Natural killer cell (primary cell): ENCODE measurements around the gene ZBTB42. TPM values are rescaled to one million over a fixed set of nuclear protein-coding genes. Genes with fewer than 3 reads are reported as not detected.

Source experiments
- ATAC-seq, 3 donors: fragments of 150-1000 bp in 2 of 3; fragments of 200-7000 bp in 1 of 3; cut with Tn5 transposase; 1 replicate in 1 of 3; 2 replicates in 2 of 3; pipeline ENCODE4 v1.10.0; 2021; ENCODE audit warnings: mild to moderate bottlenecking in 2 of 3, moderate library complexity in 2 of 3
- DNase-seq, 2 donors: peaks; one replicate each; pipeline versions ENCODE4 v3.0.0 to v3.0.0-alpha.2; 2013 to 2021; ENCODE audit warnings: mixed read lengths in 1 of 2
- H3K27ac ChIP-seq: one replicate; pipeline ENCODE4 v1.5.1; 2013; ENCODE audit warnings: mild to moderate bottlenecking, low read length
- H3K27me3 ChIP-seq: one replicate; pipeline ENCODE4 v1.6.1; 2013; ENCODE audit warnings: low read length; ENCODE audit not compliant: control insufficient read depth, insufficient read depth
- H3K36me3 ChIP-seq: one replicate; pipeline ENCODE4 v1.6.1; 2013; ENCODE audit warnings: low read length; ENCODE audit not compliant: control insufficient read depth, insufficient read depth
- H3K4me1 ChIP-seq: one replicate; pipeline ENCODE4 v1.6.1; 2013; ENCODE audit warnings: low read length; ENCODE audit not compliant: control insufficient read depth, insufficient read depth
- H3K4me3 ChIP-seq: one replicate; pipeline ENCODE4 v1.5.1; 2013; ENCODE audit warnings: low read length
- H3K9me3 ChIP-seq: one replicate; pipeline ENCODE4 v1.6.1; 2013; ENCODE audit warnings: low read length; ENCODE audit not compliant: control insufficient read depth, insufficient read depth
- H3K27ac Mint-ChIP-seq, 2 donors: one replicate each; pipeline ENCODE4 v1.8.0; 2022; ENCODE audit warnings: mild to moderate bottlenecking in 2 of 2, mixed read lengths in 2 of 2, moderate library complexity in 1 of 2
- H3K27me3 Mint-ChIP-seq, 2 donors: one replicate each; pipeline ENCODE4 v1.8.0; 2022; ENCODE audit warnings: low read depth in 2 of 2, mixed read lengths in 2 of 2
- H3K36me3 Mint-ChIP-seq: one replicate; pipeline ENCODE4 v1.8.0; 2022; ENCODE audit warnings: mixed read lengths
- H3K4me1 Mint-ChIP-seq, 2 donors: one replicate each; pipeline ENCODE4 v1.8.0; 2022; ENCODE audit warnings: mixed read lengths in 2 of 2
- H3K4me3 Mint-ChIP-seq: one replicate; pipeline ENCODE4 v1.8.0; 2022; ENCODE audit warnings: mild to moderate bottlenecking, moderate library complexity, mixed read lengths
- H3K9me3 Mint-ChIP-seq, 2 donors: one replicate each; pipeline ENCODE4 v1.8.0; 2022; ENCODE audit warnings: mixed read lengths in 2 of 2
- WGBS: methylation state at CpG from one replicate; pipeline ENCODE4 v1.1.7; 2013; ENCODE audit warnings: missing lambda C conversion rate; ENCODE audit not compliant: insufficient coverage; 5-methylcytosine and 5-hydroxymethylcytosine counted together
- intact Hi-C: fragments of 100-400 bp; cut with micrococcal nuclease; formaldehyde crosslinking; loops from one replicate; pipeline ENCODE4 v1.14.2; 2022
- total RNA-seq, 4 donors: library from RNA; stranded (reverse); fragments of 120-200 nt in 1 of 4; gene quantifications; one replicate each; pipeline versions ENCODE4 v1.2.3 to v1.2.4, GENCODE V29; 2013 to 2022
- TF ChIP-seq, protein P1 (sequence below): fragments of 200-600 bp; IDR thresholded peaks from one replicate; pipeline ENCODE4 v1.8.0; 2022; ENCODE audit warnings: antibody characterized with exemption

The ZBTB42 gene
- total RNA-seq, 3 donors from 2014 or later (not counting 1 experiment from before 2014, with no cell fraction given): 3.6 to 4.5 (median 3.7) TPM

DNA sequence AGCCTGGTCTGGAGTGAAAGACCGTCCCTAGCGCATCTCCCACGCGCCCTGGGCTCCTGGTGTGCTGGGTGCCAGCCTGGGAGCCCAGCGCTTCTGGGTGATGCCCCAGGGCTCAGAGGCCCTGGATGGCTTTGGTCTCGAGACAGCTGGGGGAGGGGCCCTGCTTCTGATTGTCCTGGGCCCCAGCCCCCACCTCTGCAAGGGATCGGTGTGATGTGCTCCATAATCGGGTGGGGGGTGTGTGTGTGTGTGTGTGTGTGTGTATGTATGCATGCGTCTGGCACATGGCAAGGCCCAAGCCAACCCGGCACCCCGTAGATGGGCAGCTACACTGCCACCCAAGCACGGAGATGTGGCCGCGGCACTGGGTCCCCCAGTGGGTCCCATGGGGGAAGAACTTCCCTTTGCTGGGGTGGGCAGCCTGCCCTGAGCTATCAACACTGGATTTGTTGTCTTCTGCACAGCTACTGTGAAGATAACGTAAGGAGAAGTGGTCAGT is 3.1 kb downstream of the ZBTB42 start:
- H3K27ac ChIP-seq: no peak overlapping the region
- Mint-ChIP-seq H3K9me3 (no peaks in the 10 kb centered on the region), H3K4me1 (peaks cover 0 to 33% of the 10 kb centered on the region in 2 donors), H3K27ac (no peak overlapping the region), H3K36me3 (no peaks in the 10 kb centered on the region), H3K27me3 (no peaks in the 10 kb centered on the region), H3K4me3 (no peak overlapping the region)
- no peak for ATAC-seq
- intact Hi-C loops: no loop called here
- no peak overlapping the region for H3K4me3 ChIP-seq
- no peaks in the 10 kb centered on the region for H3K27me3 ChIP-seq
- TF ChIP-seq, protein P1, sequence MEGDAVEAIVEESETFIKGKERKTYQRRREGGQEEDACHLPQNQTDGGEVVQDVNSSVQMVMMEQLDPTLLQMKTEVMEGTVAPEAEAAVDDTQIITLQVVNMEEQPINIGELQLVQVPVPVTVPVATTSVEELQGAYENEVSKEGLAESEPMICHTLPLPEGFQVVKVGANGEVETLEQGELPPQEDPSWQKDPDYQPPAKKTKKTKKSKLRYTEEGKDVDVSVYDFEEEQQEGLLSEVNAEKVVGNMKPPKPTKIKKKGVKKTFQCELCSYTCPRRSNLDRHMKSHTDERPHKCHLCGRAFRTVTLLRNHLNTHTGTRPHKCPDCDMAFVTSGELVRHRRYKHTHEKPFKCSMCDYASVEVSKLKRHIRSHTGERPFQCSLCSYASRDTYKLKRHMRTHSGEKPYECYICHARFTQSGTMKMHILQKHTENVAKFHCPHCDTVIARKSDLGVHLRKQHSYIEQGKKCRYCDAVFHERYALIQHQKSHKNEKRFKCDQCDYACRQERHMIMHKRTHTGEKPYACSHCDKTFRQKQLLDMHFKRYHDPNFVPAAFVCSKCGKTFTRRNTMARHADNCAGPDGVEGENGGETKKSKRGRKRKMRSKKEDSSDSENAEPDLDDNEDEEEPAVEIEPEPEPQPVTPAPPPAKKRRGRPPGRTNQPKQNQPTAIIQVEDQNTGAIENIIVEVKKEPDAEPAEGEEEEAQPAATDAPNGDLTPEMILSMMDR: no peak
- no peaks in the 10 kb centered on the region for H3K9me3 ChIP-seq
- peaks cover 31% of the 10 kb centered on the region for H3K4me1 ChIP-seq
- H3K36me3 ChIP-seq: no peaks in the 10 kb centered on the region
- no peak for DNase-seq
- 81% methylated on average over 15 of the region's 15 CpGs for WGBS

- peaks cover 28% of the 10 kb centered on the region for H3K4me1 ChIP-seq
- no peaks in the 10 kb centered on the region for H3K9me3 ChIP-seq
- H3K4me3 ChIP-seq: no peak overlapping the region
- H3K4me1 Mint-ChIP-seq: peaks cover 0 to 25% of the 10 kb centered on the region in 2 donors
- intact Hi-C loops: no loop called here
- WGBS: 89% methylated on average over 18 of the region's 18 CpGs
- TF ChIP-seq, protein P1: no peak
- no peaks in the 10 kb centered on the region for H3K27me3 ChIP-seq
- no peaks in the 10 kb centered on the region for H3K9me3 Mint-ChIP-seq
- no peak overlapping the region for H3K27ac ChIP-seq
- H3K36me3 ChIP-seq: no peaks in the 10 kb centered on the region
- H3K4me3 Mint-ChIP-seq: no peak overlapping the region
- ATAC-seq: no peak
- no peak overlapping the region for H3K27ac Mint-ChIP-seq
- H3K27me3 Mint-ChIP-seq: no peaks in the 10 kb centered on the region
- no peaks in the 10 kb centered on the region for H3K36me3 Mint-ChIP-seq
- DNase-seq: no peak
These were observed 3.8 kb downstream of the ZBTB42 start for GRCh38 chr14:104804481-104805325.

GRCh38 chr14:104805326-104805678 is 4.4 kb downstream of the ZBTB42 start:
- peaks cover 24% of the 10 kb centered on the region for H3K4me1 ChIP-seq
- H3K27me3 ChIP-seq: no peaks in the 10 kb centered on the region
- no peaks in the 10 kb centered on the region for H3K36me3 ChIP-seq
- Mint-ChIP-seq H3K27me3 (no peaks in the 10 kb centered on the region), H3K27ac (no peak overlapping the region), H3K4me1 (peaks cover 0 to 22% of the 10 kb centered on the region in 2 donors), H3K9me3 (no peaks in the 10 kb centered on the region), H3K4me3 (no peak overlapping the region), H3K36me3 (no peaks in the 10 kb centered on the region)
- ATAC-seq (no peak), DNase-seq (no peak)
- H3K27ac ChIP-seq: no peak overlapping the region
- TF ChIP-seq, protein P1: no peak
- intact Hi-C loops: no loop called here
- no peak overlapping the region for H3K4me3 ChIP-seq
- 60% methylated on average over 3 of the region's 3 CpGs for WGBS
- H3K9me3 ChIP-seq: no peaks in the 10 kb centered on the region
